ENCODE data around the gene CELA2A. TPM values are rescaled to one million over a fixed set of nuclear protein-coding genes. Genes with fewer than 3 reads are reported as not detected.
"Not testable (repeated sequence)": the region's sequence is repeated elsewhere in the genome, so short reads cannot be mapped to it uniquely, and the experiment has no call there.

The CELA2A gene
- total RNA-seq, 3 donors from 2014 or later: not detected

- Histone ChIP-seq H3K27ac (no peak overlapping the region), H3K4me1 (no peaks in the 10 kb centered on the region), H3K36me3 (no peaks in the 10 kb centered on the region), H3K9me3 (no peaks in the 10 kb centered on the region), H3K4me3 (no peak overlapping the region), H3K27me3 (no peaks in the 10 kb centered on the region)
- intact Hi-C loops (cut with DNase I; ENCODE audit: low total_unique reads): no loop called here
- no peak for TF ChIP-seq POLR2A (IDR thresholded peaks at IDR 0.05)
- TF ChIP-seq POLR2AphosphoS5 (IDR thresholded peaks at IDR 0.05): no peak
- TF ChIP-seq, protein P1, sequence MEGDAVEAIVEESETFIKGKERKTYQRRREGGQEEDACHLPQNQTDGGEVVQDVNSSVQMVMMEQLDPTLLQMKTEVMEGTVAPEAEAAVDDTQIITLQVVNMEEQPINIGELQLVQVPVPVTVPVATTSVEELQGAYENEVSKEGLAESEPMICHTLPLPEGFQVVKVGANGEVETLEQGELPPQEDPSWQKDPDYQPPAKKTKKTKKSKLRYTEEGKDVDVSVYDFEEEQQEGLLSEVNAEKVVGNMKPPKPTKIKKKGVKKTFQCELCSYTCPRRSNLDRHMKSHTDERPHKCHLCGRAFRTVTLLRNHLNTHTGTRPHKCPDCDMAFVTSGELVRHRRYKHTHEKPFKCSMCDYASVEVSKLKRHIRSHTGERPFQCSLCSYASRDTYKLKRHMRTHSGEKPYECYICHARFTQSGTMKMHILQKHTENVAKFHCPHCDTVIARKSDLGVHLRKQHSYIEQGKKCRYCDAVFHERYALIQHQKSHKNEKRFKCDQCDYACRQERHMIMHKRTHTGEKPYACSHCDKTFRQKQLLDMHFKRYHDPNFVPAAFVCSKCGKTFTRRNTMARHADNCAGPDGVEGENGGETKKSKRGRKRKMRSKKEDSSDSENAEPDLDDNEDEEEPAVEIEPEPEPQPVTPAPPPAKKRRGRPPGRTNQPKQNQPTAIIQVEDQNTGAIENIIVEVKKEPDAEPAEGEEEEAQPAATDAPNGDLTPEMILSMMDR (IDR thresholded peaks at IDR 0.05): no peak
- DNase-seq (ENCODE audit: low spot score in 2 of 2): no peak
Measured at GRCh38 chr1:15510611-15511405, 54.3 kb downstream of the CELA2A start.

DNA sequence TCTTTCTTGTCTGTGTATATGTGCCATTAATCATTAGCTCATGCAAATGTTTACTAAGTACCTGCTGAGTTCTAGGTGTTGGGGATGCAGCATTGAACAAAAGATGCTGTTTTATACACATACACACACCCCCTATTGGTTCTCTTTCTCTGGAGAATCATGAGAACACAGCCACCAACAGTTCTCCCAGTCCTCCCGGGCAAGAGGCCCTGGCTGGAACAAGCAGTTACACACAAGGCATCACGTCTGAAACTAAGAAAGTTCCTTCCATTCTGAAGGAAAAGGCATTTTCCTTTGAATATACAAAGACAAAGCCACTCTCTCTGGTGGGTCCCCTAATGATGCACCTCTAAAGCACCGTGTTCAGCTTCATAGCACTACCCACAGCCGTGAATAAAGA lies 56.7 kb downstream of the CELA2A start:
- Histone ChIP-seq H3K27me3 (no peaks in the 10 kb centered on the region), H3K27ac (no peak overlapping the region), H3K9me3 (no peaks in the 10 kb centered on the region), H3K4me3 (no peak overlapping the region), H3K36me3 (no peaks in the 10 kb centered on the region), H3K4me1 (no peaks in the 10 kb centered on the region)
- DNase-seq (ENCODE audit: low spot score in 2 of 2): no peak
- intact Hi-C loops (cut with DNase I; ENCODE audit: low total_unique reads): no loop called here
- TF ChIP-seq POLR2AphosphoS5 (IDR thresholded peaks at IDR 0.05) (no peak), POLR2A (IDR thresholded peaks at IDR 0.05) (no peak)
- TF ChIP-seq, protein P1 (IDR thresholded peaks at IDR 0.05): no peak

DNA sequence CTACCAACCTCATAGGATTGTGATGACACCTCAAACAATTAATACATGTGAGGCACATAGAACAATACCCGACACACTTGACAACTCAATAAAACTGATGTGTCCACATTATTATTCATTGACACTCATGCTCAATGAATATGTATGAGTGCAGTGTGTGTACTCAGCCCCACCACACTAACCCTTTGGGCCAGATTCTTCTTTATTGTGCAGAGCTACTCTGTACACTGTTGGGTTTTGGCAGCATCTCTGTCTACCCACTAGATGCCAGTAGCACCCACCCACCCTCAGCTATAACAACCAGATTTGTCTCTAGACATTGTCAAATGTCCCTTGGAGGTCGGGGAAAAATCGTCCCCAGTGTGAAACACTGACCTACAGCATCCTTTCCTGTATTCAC lies 57.4 kb downstream of the CELA2A start:
- Histone ChIP-seq H3K9me3 (no peaks in the 10 kb centered on the region), H3K4me1 (no peaks in the 10 kb centered on the region), H3K4me3 (no peak overlapping the region), H3K36me3 (no peaks in the 10 kb centered on the region), H3K27me3 (no peaks in the 10 kb centered on the region), H3K27ac (no peak overlapping the region)
- TF ChIP-seq POLR2AphosphoS5 (IDR thresholded peaks at IDR 0.05): no peak
- TF ChIP-seq, protein P1 (IDR thresholded peaks at IDR 0.05): no peak
- TF ChIP-seq POLR2A (IDR thresholded peaks at IDR 0.05): no peak
- DNase-seq (ENCODE audit: low spot score in 2 of 2): no peak
- intact Hi-C loops (cut with DNase I; ENCODE audit: low total_unique reads): no loop called here

- H3K4me3 ChIP-seq; H3K27me3 ChIP-seq; DNase-seq (ENCODE audit: low spot score in 2 of 2); H3K9me3 ChIP-seq; intact Hi-C loops (cut with DNase I; ENCODE audit: low total_unique reads); H3K27ac ChIP-seq; H3K4me1 ChIP-seq; H3K36me3 ChIP-seq: not testable (repeated sequence)
Measured at GRCh38 chr1:15514557-15514956, 58.0 kb downstream of the CELA2A start.

GRCh38 chr1:15515022-15515663 lies 58.6 kb downstream of the CELA2A start:
- Histone ChIP-seq H3K4me3 (no peak overlapping the region), H3K36me3 (no peaks in the 10 kb centered on the region), H3K27ac (no peak overlapping the region), H3K9me3 (no peaks in the 10 kb centered on the region), H3K27me3 (no peaks in the 10 kb centered on the region), H3K4me1 (no peaks in the 10 kb centered on the region)
- no peak for DNase-seq (ENCODE audit: low spot score in 2 of 2)
- intact Hi-C loops (cut with DNase I; ENCODE audit: low total_unique reads): no loop called here
- TF ChIP-seq POLR2AphosphoS5 (IDR thresholded peaks at IDR 0.05): no peak
- TF ChIP-seq POLR2A (IDR thresholded peaks at IDR 0.05): no peak
- TF ChIP-seq, protein P1 (IDR thresholded peaks at IDR 0.05): no peak

Measured in breast epithelium (tissue), 4 donors.